Measurements from ENCODE around the gene CNTLN. TPM values are rescaled to one million over a fixed set of nuclear protein-coding genes. Genes with fewer than 3 reads are reported as not detected.
"Not testable (repeated sequence)": the region's sequence is repeated elsewhere in the genome, so short reads cannot be mapped to it uniquely, and the experiment has no call there.

The CNTLN gene
- total RNA-seq, 1 experiment from 2014 or later, result 10.3 TPM

DNA sequence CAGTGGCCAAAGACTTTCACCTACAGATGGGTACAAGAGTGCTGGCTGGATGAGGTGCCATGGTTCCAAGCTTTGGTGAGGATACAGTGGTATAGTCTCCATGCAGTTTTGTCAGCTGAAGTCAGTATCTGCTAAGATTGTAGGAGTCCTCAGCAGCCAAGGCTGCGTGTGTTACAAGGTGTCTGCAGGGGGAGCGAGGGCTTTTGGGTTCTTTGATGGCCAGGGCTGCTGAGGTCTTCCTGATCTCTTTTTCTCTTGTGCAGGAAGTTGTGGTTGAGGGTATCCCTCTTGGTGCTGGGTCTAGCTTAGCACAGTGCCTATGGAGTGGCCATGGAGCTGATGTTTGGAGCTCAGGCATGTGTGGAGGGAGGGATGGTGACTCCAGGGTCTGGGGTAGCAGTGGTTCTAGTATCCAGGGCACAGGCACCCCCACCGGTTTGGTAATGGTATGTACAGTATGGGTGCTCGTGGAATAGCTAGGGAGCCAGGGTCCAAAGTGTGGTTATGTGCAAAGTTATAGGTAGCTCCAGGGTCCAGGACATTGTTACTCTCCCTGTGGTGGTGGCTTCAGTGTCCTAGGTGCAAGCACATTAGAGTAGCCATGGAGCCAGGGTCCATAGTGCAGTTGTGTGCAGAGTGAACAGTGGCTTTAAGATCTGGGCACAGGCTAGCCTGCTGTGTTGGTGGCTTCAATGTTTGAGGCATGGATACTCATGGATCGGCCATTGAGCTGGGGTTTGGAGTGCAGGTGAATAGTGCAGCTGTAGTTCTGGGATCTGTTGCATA lies 36.7 kb downstream of the CNTLN start:
- DNase-seq (ENCODE audit: low spot score), result no peak

DNA sequence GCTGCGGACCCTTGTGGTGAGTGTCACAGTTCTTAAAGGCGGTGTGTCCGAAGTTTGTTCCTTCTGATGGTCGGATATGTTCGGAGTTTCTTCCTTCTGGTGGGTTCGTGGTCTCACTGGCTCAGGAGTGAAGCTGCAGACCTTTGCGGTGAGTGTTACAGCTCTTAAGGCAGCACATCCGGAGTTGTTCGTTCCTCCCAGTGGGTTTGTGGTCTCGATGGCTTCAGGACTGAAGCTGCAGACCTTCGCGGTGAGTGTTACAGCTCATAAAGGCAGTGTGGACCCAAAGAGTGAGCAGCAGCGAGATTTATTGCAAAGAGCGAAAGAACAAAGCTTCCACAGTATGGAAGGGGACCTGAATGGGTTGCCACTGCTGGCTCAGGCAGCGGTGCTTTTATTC lies 42.7 kb downstream of the CNTLN start:
- DNase-seq (ENCODE audit: low spot score), result not testable (repeated sequence)

- no peak for DNase-seq (ENCODE audit: low spot score)
Observed at GRCh38 chr9:17185481-17186029, 50.7 kb downstream of the CNTLN start.

GRCh38 chr9:17191082-17191481 lies 56.2 kb downstream of the CNTLN start:
- peak; percentile 4 for DNase-seq (ENCODE audit: low spot score)

DNA sequence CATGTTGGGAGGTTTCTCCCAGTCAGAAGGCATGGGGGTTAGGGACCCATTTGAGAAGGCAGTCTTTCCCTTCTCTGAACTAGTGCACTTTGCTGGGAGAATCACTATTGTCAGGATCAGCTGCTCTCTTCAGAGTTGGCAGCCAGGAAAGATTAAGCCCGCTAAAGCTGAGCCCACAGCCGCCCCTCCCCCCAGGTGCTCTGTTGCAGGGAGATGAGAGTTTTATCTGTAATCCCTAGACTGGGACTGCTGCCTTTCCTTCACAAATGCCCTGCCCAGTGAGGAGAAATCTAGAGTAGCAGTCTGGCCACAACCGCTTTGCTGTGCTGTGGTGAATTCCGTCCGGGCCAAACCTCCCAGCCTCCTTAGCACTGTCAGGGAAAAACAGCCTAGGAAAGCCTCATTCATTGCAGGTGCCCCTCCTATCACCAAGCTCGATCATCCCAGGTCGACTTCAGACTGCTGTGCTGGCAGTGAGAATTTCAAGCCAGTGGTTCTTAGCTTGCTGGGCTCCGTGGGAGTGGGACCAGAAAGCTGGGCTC lies 69.8 kb downstream of the CNTLN start:
- no peak for DNase-seq (ENCODE audit: low spot score)

GRCh38 chr9:17216011-17216410 lies 81.2 kb downstream of the CNTLN start:
- no peak for DNase-seq (ENCODE audit: low spot score)

DNA sequence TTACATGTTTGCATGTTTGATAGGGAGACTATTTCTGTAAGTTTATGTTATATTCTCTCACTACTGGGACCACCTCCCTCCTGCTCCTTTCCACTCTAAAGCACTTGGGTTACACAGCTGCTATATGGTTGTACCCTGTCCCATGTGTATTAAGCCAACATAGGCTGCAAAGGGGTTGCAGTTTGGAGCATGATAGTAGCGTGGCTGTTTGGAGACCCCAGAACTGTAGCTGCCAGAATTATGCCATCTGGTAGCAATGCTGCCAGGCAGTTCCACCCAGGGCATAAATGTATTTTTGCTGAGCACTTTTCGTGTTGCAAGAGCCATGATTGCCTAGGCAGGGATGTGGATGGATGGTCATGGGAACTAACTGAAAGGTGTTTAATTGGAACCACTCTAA lies 81.8 kb downstream of the CNTLN start:
- DNase-seq (ENCODE audit: low spot score), result no peak

DNA sequence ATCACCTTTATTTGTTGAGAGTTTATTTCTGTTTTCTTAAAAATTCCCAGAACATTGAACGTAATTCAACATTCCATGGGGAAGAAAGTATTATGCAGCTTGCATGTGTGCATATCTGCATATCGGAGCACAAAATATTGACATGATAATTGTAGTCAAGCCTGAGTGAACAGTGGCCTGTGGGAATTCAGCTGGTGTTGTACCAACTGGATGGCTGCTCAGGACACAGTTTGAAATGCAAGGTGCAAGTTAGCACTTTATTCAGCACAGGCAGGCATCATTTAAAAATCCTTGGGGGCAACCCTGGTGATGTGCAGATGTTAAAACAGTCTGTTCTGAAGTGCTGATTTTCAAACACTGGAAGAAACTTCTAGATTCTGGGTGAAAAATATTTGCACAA lies 82.4 kb downstream of the CNTLN start:
- no peak for DNase-seq (ENCODE audit: low spot score)

GRCh38 chr9:17219261-17219660 lies 84.4 kb downstream of the CNTLN start:
- DNase-seq (ENCODE audit: low spot score), result no peak

GRCh38 chr9:17222932-17223331 lies 88.1 kb downstream of the CNTLN start:
- DNase-seq (ENCODE audit: low spot score), result no peak

DNA sequence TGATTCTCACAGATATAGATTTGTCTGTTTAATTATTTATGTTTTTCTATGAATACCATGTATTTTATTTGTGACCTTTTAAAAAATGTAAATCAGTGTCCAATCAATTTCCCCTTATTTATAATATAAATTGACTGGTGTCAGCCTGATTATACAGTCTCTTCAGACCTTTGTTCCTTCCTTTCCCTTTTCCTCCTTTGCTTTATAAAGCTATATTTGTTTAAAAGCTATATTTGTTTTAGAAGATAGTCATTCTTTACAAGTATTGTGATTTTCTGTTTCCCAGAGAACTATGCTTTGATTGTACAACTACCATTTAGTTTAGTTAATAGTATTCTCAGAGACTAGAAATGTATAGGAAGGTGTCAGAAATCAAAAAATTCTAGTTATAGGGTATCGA lies 90.6 kb downstream of the CNTLN start:
- no peak for DNase-seq (ENCODE audit: low spot score)

GRCh38 chr9:17229945-17230560 lies 95.2 kb downstream of the CNTLN start:
- DNase-seq (ENCODE audit: low spot score), result peak; percentile 27

DNA sequence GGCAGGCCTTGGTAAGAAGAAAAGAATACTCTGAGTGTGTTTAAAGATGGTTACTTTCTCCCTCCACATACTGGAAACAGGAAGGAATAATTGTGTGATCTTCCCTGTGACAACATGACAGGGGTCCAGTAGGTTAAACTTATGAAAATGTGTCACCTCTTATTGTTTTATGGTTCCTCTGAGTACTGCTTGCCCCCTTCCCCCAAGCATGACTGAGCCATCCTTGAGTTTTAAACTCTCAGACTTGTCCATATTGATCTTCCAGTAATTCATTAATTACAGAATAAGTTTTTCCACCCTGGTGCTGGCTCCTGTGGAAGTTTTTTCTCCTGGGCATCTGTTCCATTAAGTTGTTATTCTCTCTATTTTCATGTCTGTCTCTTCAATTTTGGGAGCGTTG lies 95.8 kb downstream of the CNTLN start:
- DNase-seq (ENCODE audit: low spot score), result no peak

GRCh38 chr9:17236147-17236546 lies 101.3 kb downstream of the CNTLN start:
- no peak for DNase-seq (ENCODE audit: low spot score)

DNA sequence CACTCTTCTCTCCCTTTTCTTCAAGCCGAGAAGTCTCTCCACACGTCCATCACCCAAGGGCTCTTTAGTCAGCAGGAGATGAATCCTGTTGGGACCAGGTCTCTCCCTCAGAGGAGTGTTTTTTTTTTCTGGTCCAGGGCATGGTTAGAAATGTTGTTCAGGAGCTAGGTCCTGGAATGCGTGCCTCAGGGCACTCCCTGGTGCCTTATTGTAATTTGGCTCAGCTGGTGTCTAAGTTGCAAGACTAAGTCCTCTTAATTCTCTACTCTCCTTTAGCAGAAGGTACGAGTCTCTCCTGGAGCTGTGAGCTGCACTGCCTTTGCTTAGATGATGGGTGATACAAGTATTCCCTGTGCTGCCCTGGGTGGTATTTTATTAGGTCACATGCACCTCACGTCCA lies 111.9 kb downstream of the CNTLN start:
- DNase-seq (ENCODE audit: low spot score), result no peak

GRCh38 chr9:17251100-17251499 lies 116.3 kb downstream of the CNTLN start:
- no peak for DNase-seq (ENCODE audit: low spot score)

DNA sequence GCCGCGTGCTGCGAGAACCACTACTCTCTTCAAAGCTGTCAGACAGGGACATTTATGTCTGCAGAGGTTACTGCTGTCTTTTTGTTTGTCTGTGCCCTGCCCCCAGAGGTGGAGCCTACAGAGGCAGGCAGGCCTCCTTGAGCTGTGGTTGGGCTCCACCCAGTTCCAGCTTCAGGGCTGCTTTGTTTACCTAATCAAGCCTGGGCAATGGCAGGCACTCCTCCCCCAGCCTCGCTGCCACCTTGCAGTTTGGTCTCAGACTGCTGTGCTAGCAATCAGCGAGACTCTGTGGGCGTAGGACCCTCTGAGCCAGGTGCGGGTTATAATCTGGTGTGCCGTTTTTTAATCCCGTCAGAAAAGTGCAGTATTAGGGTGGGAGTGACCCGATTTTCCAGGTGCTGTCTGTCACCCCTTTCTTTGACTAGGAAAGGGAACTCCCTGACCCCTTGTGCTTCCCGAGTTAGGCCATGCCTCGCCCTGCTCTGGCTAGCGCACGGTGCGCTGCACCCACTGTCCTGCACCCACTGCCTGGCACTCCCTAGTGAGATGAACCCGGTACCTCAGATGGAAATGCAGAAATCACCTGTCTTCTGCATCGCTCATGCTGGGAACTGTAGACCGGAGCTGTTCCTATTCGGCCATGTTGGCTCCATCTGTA lies 133.8 kb downstream of the CNTLN start:
- DNase-seq (ENCODE audit: low spot score), result not testable (repeated sequence)

- DNase-seq (ENCODE audit: low spot score), result no peak
Observed at GRCh38 chr9:17269799-17270198, 135.0 kb downstream of the CNTLN start.

DNA sequence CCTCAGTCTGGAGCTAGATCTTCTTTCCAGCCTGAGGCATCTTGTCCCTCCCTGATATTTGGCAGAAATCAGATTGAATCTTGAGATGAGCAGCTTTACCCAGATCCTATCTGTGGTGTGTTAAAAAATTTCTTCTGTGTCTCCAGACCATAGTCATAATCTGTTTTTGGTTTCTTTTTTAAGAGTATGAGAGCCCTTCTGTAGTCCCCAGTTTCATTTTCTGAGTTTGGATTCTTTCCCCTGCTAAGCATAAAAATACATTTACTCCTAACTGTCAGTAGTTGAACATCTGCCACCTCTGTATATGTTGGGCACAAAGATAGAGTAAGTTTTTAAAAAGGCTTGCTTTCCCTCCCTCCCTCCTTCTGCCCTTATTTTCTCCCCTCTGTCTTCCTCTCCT lies 137.7 kb downstream of the CNTLN start:
- DNase-seq (ENCODE audit: low spot score), result no peak

- no peak for DNase-seq (ENCODE audit: low spot score)
Observed at GRCh38 chr9:17280350-17281012, 145.6 kb downstream of the CNTLN start.

- DNase-seq (ENCODE audit: low spot score), result not testable (repeated sequence)
Observed at GRCh38 chr9:17290673-17291072, 155.8 kb downstream of the CNTLN start.

DNA sequence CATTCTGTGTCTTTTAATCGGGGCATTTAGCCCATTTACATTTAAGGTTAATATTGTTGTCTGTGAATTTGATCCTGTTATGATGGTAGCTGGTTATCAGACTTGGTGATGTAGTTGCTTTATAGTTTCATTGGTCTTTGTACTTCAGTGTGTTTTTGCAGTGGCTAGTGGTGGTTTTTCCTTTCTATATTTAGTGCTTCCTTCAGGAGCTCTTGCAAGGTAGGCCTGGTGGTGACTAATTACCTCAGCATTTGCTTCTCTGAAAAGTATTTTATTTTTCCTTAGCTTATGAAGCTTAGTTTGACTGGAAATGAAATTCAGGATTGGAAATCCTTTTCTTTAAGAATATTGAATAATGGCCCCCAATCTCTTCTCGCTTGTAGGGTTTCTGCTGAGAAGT lies 156.9 kb downstream of the CNTLN start:
- peak; percentile 43 for DNase-seq (ENCODE audit: low spot score)

All from A172 (cell line).